Mucosa of descending colon (tissue), 3 donors: ENCODE results near the gene DALRD3. TPM values are rescaled to one million over a fixed set of nuclear protein-coding genes. Genes with fewer than 3 reads are reported as not detected.

Experiments used
- ATAC-seq: fragments of 200-7000 bp; cut with Tn5 transposase; one replicate; pipeline ENCODE4 v1.9.1; 2020; ENCODE audit warnings: mild to moderate bottlenecking, moderate library complexity
- DNase-seq, 3 donors: peaks; one replicate each; pipeline ENCODE4 v3.0.0-alpha.2; 2020
- H3K36me3 ChIP-seq: fragments of 200-600 bp; one replicate; pipeline ENCODE4 v1.8.0; 2021; ENCODE audit warnings: low read depth, mild to moderate bottlenecking
- H3K4me1 ChIP-seq: fragments of 200-600 bp; one replicate; pipeline ENCODE4 v1.8.0; 2021; ENCODE audit warnings: low read depth, mild to moderate bottlenecking
- H3K4me3 ChIP-seq: fragments of 200-600 bp; one replicate; pipeline ENCODE4 v1.8.0; 2021; ENCODE audit warnings: mild to moderate bottlenecking
- H3K9me3 ChIP-seq: fragments of 200-600 bp; one replicate; pipeline ENCODE4 v1.8.0; 2021; ENCODE audit warnings: mild to moderate bottlenecking
- CTCF ChIP-seq: fragments of 200-600 bp; IDR thresholded peaks from one replicate; pipeline ENCODE4 v1.8.0; 2022; ENCODE audit warnings: antibody characterized with exemption, mild to moderate bottlenecking
- intact Hi-C, 2 donors: fragments of 100-400 bp; cut with DNase I in 1 of 2; cut with micrococcal nuclease in 1 of 2; formaldehyde crosslinking; loops; one replicate each; pipeline versions ENCODE4 v1.11.0 to v1.11.1; 2022; cut with DNase I, micrococcal nuclease
- long read RNA-seq, 2 donors: library from polyadenylated mRNA; unstranded; transcript quantifications; one replicate each; pipeline ENCODE4 v2.0.0, GENCODE V29; 2019 to 2021
- total RNA-seq, 3 donors: library from RNA; stranded (reverse); fragmentation: NEBNext Ultra II Directional in 2 of 3; extraction: Animal tissue kit (Norgen Biotek cat#: 25700) in 2 of 3; gene quantifications; one replicate each; pipeline versions ENCODE4 v1.2.1 to v1.2.4, GENCODE V29; 2021 to 2023
- donor health status: DM: no; HTN: no; CAD: no; lungs with moderate emphysema.
- donor health status: DM: no; HTN: no; CAD: no.
- donor health status: DM: no; HTN: yes; CAD: no.

DALRD3 gene, protein sequence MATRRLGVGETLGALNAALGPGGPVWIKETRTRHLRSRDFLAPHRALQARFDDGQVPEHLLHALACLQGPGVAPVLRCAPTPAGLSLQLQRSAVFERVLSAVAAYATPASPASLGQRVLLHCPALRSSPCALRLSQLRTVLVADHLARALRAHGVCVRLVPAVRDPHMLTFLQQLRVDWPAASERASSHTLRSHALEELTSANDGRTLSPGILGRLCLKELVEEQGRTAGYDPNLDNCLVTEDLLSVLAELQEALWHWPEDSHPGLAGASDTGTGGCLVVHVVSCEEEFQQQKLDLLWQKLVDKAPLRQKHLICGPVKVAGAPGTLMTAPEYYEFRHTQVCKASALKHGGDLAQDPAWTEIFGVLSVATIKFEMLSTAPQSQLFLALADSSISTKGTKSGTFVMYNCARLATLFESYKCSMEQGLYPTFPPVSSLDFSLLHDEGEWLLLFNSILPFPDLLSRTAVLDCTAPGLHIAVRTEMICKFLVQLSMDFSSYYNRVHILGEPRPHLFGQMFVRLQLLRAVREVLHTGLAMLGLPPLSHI
- 10 to 100 TPM; 16.7 to 32.7 (median 18.9) TPM for total RNA-seq
- long read RNA-seq, donor 1, transcript DALRD3-202 (12 exons, 1,739 nt) = major isoform, 11 of 33 reads
- long read RNA-seq, donor 1, partial matches to known transcripts = 8 of 33 reads
- long read RNA-seq, donor 1, other reads (novel, unspliced or antisense) = 11 of 33 reads
- long read RNA-seq, donor 2, partial matches to known transcripts = 13 of 30 reads
- long read RNA-seq, donor 2, other reads (novel, unspliced or antisense) = 12 of 30 reads

DNA sequence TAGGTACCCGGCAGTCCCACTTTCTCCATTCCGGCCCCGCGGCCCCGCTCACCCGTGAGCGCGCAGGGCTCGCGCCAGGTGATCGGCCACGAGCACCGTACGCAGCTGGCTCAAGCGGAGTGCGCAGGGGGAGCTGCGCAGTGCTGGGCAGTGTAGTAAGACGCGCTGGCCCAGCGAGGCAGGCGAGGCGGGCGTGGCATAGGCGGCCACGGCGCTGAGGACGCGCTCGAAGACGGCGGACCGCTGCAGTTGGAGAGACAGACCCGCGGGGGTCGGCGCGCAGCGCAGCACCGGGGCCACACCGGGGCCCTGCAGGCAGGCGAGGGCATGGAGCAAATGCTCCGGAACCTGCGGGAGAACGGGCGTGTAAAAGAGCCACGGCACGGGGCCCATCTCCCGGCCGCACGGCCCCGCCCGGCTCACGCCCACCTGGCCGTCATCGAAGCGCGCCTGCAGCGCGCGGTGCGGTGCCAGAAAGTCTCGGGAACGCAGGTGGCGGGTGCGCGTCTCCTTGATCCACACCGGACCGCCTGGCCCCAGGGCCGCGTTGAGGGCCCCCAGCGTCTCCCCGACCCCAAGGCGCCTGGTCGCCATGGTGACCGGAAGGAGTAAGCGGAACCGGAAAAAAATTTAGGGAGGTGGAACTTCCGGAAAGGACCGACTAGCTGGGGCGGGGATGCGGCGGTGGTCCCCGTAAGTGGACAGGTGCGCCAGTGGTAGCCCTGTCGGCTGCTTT, at the start of gene DALRD3:
TSS of gene DALRD3 (minus strand) at position 610 of the 736 bp plus-strand sequence. CDS start at position 594, 16 bp downstream.
- intact Hi-C loops = no loop called here
- peak within 1 kb of the TSS; percentile 60 for H3K4me3 ChIP-seq
- ATAC-seq (peak; percentile 22), DNase-seq (peak; percentile 82 to 87 (median 84))
- peaks cover 31% of the 10 kb centered on the region for H3K4me1 ChIP-seq
- TF ChIP-seq CTCF = no peak
- H3K9me3 ChIP-seq = no peaks in the 10 kb centered on the region
- H3K36me3 ChIP-seq = peaks cover 4% of the 10 kb centered on the region

DNA sequence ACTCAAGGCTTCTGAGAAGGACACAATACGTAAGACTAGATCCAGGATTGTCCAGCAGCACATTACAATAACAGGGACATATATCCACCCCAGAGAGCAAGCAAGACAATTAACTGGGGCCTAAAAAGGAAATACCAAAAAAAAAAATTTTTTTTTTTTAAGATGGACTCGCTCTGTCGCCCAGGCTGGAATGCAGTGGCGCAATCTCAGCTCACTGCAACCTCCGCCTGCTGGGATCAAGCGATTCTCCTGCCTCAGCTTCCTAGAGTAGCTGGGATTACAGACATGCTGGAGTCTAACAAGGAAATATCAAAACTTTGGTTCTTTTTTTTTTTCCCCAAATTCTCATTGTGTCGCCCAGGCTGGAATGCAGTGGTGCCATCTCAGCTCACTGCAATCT, 39.6 kb upstream of the DALRD3 start:
- no peaks in the 10 kb centered on the region for H3K4me1 ChIP-seq
- no peaks in the 10 kb centered on the region for H3K9me3 ChIP-seq
- TF ChIP-seq CTCF = no peak
- ATAC-seq (no peak), DNase-seq (no peak)
- intact Hi-C loops = no loop called here
- H3K36me3 ChIP-seq = peaks cover 13% of the 10 kb centered on the region
- no peak overlapping the region for H3K4me3 ChIP-seq

- ATAC-seq = no peak
- DNase-seq = no peak
- no peak for TF ChIP-seq CTCF
- Histone ChIP-seq H3K36me3 (peaks cover 13% of the 10 kb centered on the region), H3K4me1 (no peaks in the 10 kb centered on the region), H3K4me3 (no peak overlapping the region), H3K9me3 (no peaks in the 10 kb centered on the region)
- intact Hi-C loops = no loop called here
Measured at GRCh38 chr3:49057268-49057667, 38.9 kb upstream of the DALRD3 start.

- ATAC-seq = no peak
- H3K36me3 ChIP-seq = peaks cover 13% of the 10 kb centered on the region
- no peak for DNase-seq
- no peak for TF ChIP-seq CTCF
- H3K9me3 ChIP-seq = no peaks in the 10 kb centered on the region
- intact Hi-C loops = no loop called here
- no peaks in the 10 kb centered on the region for H3K4me1 ChIP-seq
- H3K4me3 ChIP-seq = no peak overlapping the region
Measured at GRCh38 chr3:49054344-49054862, 36.0 kb upstream of the DALRD3 start.

DNA sequence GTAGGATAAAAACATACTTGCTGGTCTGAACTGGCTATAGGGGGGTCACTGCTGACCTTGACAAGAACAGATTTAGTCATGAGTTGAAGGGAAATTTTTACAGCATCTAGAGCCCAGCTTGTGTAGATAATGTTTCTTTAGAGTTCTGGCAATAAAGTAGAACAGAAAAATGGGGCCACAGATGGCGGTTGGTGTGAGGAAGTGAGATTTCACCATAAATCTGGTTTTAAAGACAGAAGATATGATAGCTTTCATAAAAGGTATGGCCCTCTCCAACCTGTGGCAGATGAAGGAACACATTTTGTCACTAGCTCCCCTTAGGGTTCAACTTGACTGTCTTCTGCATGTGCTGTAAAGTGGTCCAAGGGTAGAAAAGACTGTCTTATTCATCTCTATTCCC, 35.2 kb upstream of the DALRD3 start:
- no peak overlapping the region for H3K4me3 ChIP-seq
- no peaks in the 10 kb centered on the region for H3K4me1 ChIP-seq
- peaks cover 13% of the 10 kb centered on the region for H3K36me3 ChIP-seq
- DNase-seq = no peak
- H3K9me3 ChIP-seq = no peaks in the 10 kb centered on the region
- intact Hi-C loops = no loop called here
- no peak for ATAC-seq
- TF ChIP-seq CTCF = no peak
